IMR-90 (cell line): ENCODE data around the gene PRKCA. TPM values are rescaled to one million over a fixed set of nuclear protein-coding genes. Genes with fewer than 3 reads are reported as not detected.

Source experiments
- ATAC-seq: fragments of 200-7000 bp; cut with Tn5 transposase; 2 replicates; pipeline ENCODE4 v1.9.1; 2020; ENCODE audit warnings: low read depth, mild to moderate bottlenecking, moderate library complexity
- BruUV-seq: library from RNA; stranded (reverse); fragments of 400-500 nt; replicated peaks from 2 replicates; lab custom pipeline; 2021; lab: Mats Ljungman, UMichigan
- CTCF ChIA-PET: fragments of 300-600 bp; formaldehyde crosslinking; extraction: SDS; loops from one replicate; lab custom pipeline; 2021; ENCODE audit warnings: antibody characterized with exemption; lab: Yijun Ruan, JAX
- POLR2A ChIA-PET: fragments of 300-600 bp; sonication (Branson Sonifier 250); formaldehyde crosslinking; loops from one replicate; lab custom pipeline; 2022; ENCODE audit warnings: antibody characterized with exemption; ENCODE audit not compliant: unreplicated experiment; lab: Charles Lee
- DNase-seq: peaks from one replicate; pipeline ENCODE4 v3.0.0; 2013
- H2AFZ ChIP-seq: replicated peaks from 2 replicates; pipeline ENCODE3; 2013; ENCODE audit warnings: low read length, mild to moderate bottlenecking; ENCODE audit not compliant: poor library complexity
- H2AK5ac ChIP-seq: 2 replicates; pipeline ENCODE4 v1.6.1; 2013; ENCODE audit warnings: low read depth, low read length, inconsistent platforms
- H2AK9ac ChIP-seq: replicated peaks from 2 replicates; pipeline ENCODE3; 2013; ENCODE audit warnings: mild to moderate bottlenecking, low read depth, low read length, moderate library complexity; ENCODE audit not compliant: poor library complexity
- H2BK120ac ChIP-seq: 2 replicates; pipeline ENCODE4 v1.6.1; 2013; ENCODE audit warnings: low read depth, low read length, inconsistent platforms
- H2BK15ac ChIP-seq: 3 replicates; pipeline ENCODE4 v1.6.1; 2013; ENCODE audit warnings: low read depth, low read length, inconsistent platforms
- H2BK20ac ChIP-seq: 2 replicates; pipeline ENCODE4 v1.6.1; 2013; ENCODE audit warnings: low read depth, mild to moderate bottlenecking, inconsistent platforms, low read length, moderate library complexity
- H2BK5ac ChIP-seq: 2 replicates; pipeline ENCODE4 v1.6.1; 2013; ENCODE audit warnings: mild to moderate bottlenecking, low read depth, low read length, inconsistent platforms; ENCODE audit not compliant: poor library complexity, severe bottlenecking
- H3K14ac ChIP-seq: replicated peaks from 2 replicates; pipeline ENCODE4 v1.6.1; 2013; ENCODE audit warnings: low read depth, low read length, inconsistent platforms
- H3K18ac ChIP-seq: 2 replicates; pipeline ENCODE4 v1.6.1; 2013; ENCODE audit warnings: low read depth, low read length, control low read depth
- H3K23ac ChIP-seq: 2 replicates; pipeline ENCODE4 v1.6.1; 2013; ENCODE audit warnings: low read depth, low read length, inconsistent platforms
- H3K27ac ChIP-seq: 2 replicates; pipeline ENCODE4 v1.5.1; 2013; ENCODE audit warnings: mild to moderate bottlenecking, control low read depth, low read length; ENCODE audit not compliant: insufficient read depth
- H3K27me3 ChIP-seq: 2 replicates; pipeline ENCODE4 v1.6.1; 2013; ENCODE audit warnings: low read length; ENCODE audit not compliant: control insufficient read depth, insufficient read depth
- H3K36me3 ChIP-seq: 2 replicates; pipeline ENCODE4 v1.6.1; 2013; ENCODE audit warnings: low read length, mixed read lengths; ENCODE audit not compliant: control insufficient read depth, insufficient read depth
- H3K4ac ChIP-seq: 2 replicates; pipeline ENCODE4 v1.6.1; 2013; ENCODE audit warnings: low read depth, low read length, inconsistent platforms
- H3K4me1 ChIP-seq: 2 replicates; pipeline ENCODE4 v1.6.1; 2013; ENCODE audit warnings: low read length, mixed read lengths; ENCODE audit not compliant: control insufficient read depth, insufficient read depth
- H3K4me2 ChIP-seq: 2 replicates; pipeline ENCODE4 v1.6.1; 2013; ENCODE audit warnings: low read depth, mild to moderate bottlenecking, control low read depth, low read length, moderate library complexity
- H3K4me3 ChIP-seq: 2 replicates; pipeline ENCODE4 v1.5.1; 2013; ENCODE audit warnings: low read depth, mild to moderate bottlenecking, control low read depth, low read length, moderate library complexity; ENCODE audit not compliant: insufficient read depth
- H3K56ac ChIP-seq: 2 replicates; pipeline ENCODE4 v1.6.1; 2013; ENCODE audit warnings: low read length, inconsistent platforms; ENCODE audit not compliant: insufficient read depth; ENCODE audit errors: extremely low read depth
- H3K79me1 ChIP-seq, 2 experiments: 2 replicates each; pipeline ENCODE4 v1.6.1; 2013; ENCODE audit warnings: low read length in 2 of 2, inconsistent platforms in 1 of 2, low read depth in 1 of 2
- H3K9ac ChIP-seq: 2 replicates; pipeline ENCODE4 v1.6.1; 2013; ENCODE audit warnings: low read depth, low read length, control low read depth
- H3K9me1 ChIP-seq: 2 replicates; pipeline ENCODE4 v1.6.1; 2013; ENCODE audit warnings: low read length, inconsistent platforms; ENCODE audit not compliant: insufficient read depth
- H3K9me3 ChIP-seq: 2 replicates; pipeline ENCODE4 v1.6.1; 2013; ENCODE audit warnings: low read length; ENCODE audit not compliant: control insufficient read depth, insufficient read depth
- H4K20me1 ChIP-seq: 2 replicates; pipeline ENCODE4 v1.6.1; 2013; ENCODE audit warnings: low read length, inconsistent platforms; ENCODE audit not compliant: insufficient read depth
- H4K5ac ChIP-seq: 2 replicates; pipeline ENCODE4 v1.6.1; 2013; ENCODE audit warnings: mild to moderate bottlenecking, low read depth, low read length, control low read depth
- H4K8ac ChIP-seq, 2 experiments: 2 replicates each; pipeline ENCODE4 v1.6.1; 2013; ENCODE audit warnings: low read depth in 2 of 2, low read length in 2 of 2, control low read depth in 1 of 2, inconsistent platforms in 1 of 2
- H4K91ac ChIP-seq: 2 replicates; pipeline ENCODE4 v1.6.1; 2013; ENCODE audit warnings: low read depth, low read length, inconsistent platforms; ENCODE audit not compliant: insufficient read depth
- BHLHE40 ChIP-seq: fragments of 150-350 bp; IDR thresholded peaks from 2 replicates; pipeline ENCODE4 v1.6.1; 2016; ENCODE audit warnings: mild to moderate bottlenecking, low read depth, low read length
- CEBPB ChIP-seq: IDR thresholded peaks from 2 replicates; pipeline ENCODE4 v1.6.1; 2012; ENCODE audit warnings: low read depth, low read length, improper control_type of control experiment
- CHD1 ChIP-seq: IDR thresholded peaks from 2 replicates; pipeline ENCODE4 v1.6.1; 2012; ENCODE audit warnings: low read depth, low read length, improper control_type of control experiment
- MAFK ChIP-seq: IDR thresholded peaks from 2 replicates; pipeline ENCODE4 v1.6.1; 2012; ENCODE audit warnings: low read depth, low read length, improper control_type of control experiment
- NFE2L2 ChIP-seq: fragments of 150-350 bp; IDR thresholded peaks from 2 replicates; pipeline ENCODE4 v1.6.1; 2016; ENCODE audit warnings: low read depth, mild to moderate bottlenecking, low read length
- RCOR1 ChIP-seq: IDR thresholded peaks from 2 replicates; pipeline ENCODE4 v1.6.1; 2012; ENCODE audit warnings: mild to moderate bottlenecking, low read length, improper control_type of control experiment; ENCODE audit not compliant: insufficient replicate concordance
- SMC3 ChIP-seq: fragments of 150-350 bp; IDR thresholded peaks from 2 replicates; pipeline ENCODE4 v1.6.1; 2016; ENCODE audit warnings: low read depth, mild to moderate bottlenecking, antibody characterized with exemption, low read length, moderate library complexity
- WGBS, 2 experiments: methylation state at CpG; one replicate each; pipeline versions ENCODE4 v1.1.5 to v1.1.7; 2013; ENCODE audit warnings: missing lambda C conversion rate in 2 of 2; ENCODE audit not compliant: insufficient read length in 1 of 2; ENCODE audit errors: extremely low coverage in 2 of 2; 5-methylcytosine and 5-hydroxymethylcytosine counted together
- dilution Hi-C: fragments of 300-500 bp; cut with HindIII; formaldehyde crosslinking; loops from one replicate; pipeline ENCODE4 v1.14.3; 2018; ENCODE audit warnings: low sequenced_read_pairs; ENCODE audit not compliant: unreplicated experiment
- in situ Hi-C: fragments of 300-500 bp; cut with MboI; formaldehyde crosslinking; loops from 3 replicates; pipeline ENCODE4 v1.14.3; 2019; ENCODE audit warnings: low sequenced_read_pairs, inconsistent platforms, mixed read lengths
- intact Hi-C: fragments of 100-400 bp; cut with micrococcal nuclease; formaldehyde crosslinking; loops from 2 replicates; pipeline ENCODE4 v1.10.0; 2022
- polyA plus RNA-seq, 3 experiments: library from polyadenylated mRNA; depleted of rRNA; stranded (reverse); fragments of >200 nt; gene quantifications; 2 replicates each; pipeline ENCODE4 v1.2.3, GENCODE V29; 2012; ENCODE audit warnings: low replicate concordance in 1 of 3
- total RNA-seq: library from RNA; depleted of rRNA; stranded (reverse); fragments of >200 nt; gene quantifications from 2 replicates; pipeline ENCODE4 v1.2.3, GENCODE V29; 2012

The PRKCA gene
- total and polyA plus RNA-seq, 2 of the 4 experiments (the other 2 are of a cell fraction): 31.0 to 46.0 TPM

DNA sequence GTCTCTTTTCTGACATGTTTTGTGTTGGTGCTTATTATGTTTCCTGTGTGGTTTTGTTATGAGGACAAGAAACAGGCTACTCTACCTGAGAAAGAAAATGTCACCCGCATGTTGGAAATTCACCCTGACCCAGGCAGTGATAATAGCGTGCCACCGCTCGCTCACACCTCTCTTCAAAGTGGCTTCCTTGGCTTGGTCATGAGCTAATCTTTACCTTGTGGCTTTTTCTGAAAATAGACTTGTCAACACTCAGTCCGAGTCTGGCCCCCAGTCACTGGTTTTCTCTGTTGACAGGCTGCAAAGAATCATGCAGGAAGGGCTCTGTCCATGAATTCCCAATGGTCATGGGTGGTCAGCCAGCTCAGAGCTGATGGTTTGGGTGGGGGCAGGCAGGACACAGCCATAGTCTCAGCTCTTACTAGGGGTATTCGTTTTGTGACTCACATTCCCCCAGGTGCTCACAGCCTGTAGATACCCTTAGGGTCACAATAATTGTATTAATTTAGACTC, 411.2 kb downstream of the PRKCA start:
- intact Hi-C loops: no loop called here
- Histone ChIP-seq H3K4me2 (no peak overlapping the region), H2BK120ac (no peak overlapping the region), H3K9ac (no peak overlapping the region), H3K14ac (no peak overlapping the region), H3K36me3 (peaks cover 10% of the 10 kb centered on the region), H3K4me3 (no peak overlapping the region), H3K9me1 (0 out of 2 replicates have a peak, but pooled peaks cover 2% of the 10 kb centered on the region), H3K79me1 (peaks cover 3 to 5% of the 10 kb centered on the region in 2 experiments; a peak in 1 of 4 replicates), H2BK20ac (no peak overlapping the region), H2BK15ac (no peak overlapping the region), H3K4me1 (no peaks in the 10 kb centered on the region), H3K27ac (no peak overlapping the region), H3K56ac (no peak overlapping the region), H4K8ac (no peak overlapping the region), H3K27me3 (no peaks in the 10 kb centered on the region), H2BK5ac (no peak overlapping the region), H4K20me1 (peaks cover 7% of the 10 kb centered on the region; the same call in 1 of the 2 replicates), H4K91ac (no peak overlapping the region), H3K23ac (no peak overlapping the region), H3K18ac (no peak overlapping the region), H3K4ac (no peak overlapping the region), H2AK9ac (peak overlapping the region; percentile 33), H2AFZ (no peak overlapping the region), H3K9me3 (no peaks in the 10 kb centered on the region), H2AK5ac (no peak overlapping the region), H4K5ac (no peak overlapping the region)
- no peak for TF ChIP-seq SMC3
- no peak for TF ChIP-seq NFE2L2
- no peak for TF ChIP-seq CEBPB
- no peak for TF ChIP-seq RCOR1
- TF ChIP-seq BHLHE40: no peak
- TF ChIP-seq CHD1: no peak
- no peak for TF ChIP-seq MAFK
- dilution Hi-C loops: no loop called here
- BruUV-seq: no TSS peak
- in situ Hi-C loops: no loop called here
- WGBS, 2 experiments: 97% methylated on average over 4 of the region's 6 CpGs; no CpG with 5 or more reads in 1 of the 2 experiments
- CTCF ChIA-PET: interaction anchor here (0.7 kb wide), 1 partner anchor 513 kb away, joined by 3 read pairs; no protein-coding TSS in a partner anchor
- DNase-seq: no peak
- POLR2A ChIA-PET: no interaction called here
- no peak for ATAC-seq
